CD4-positive, alpha-beta T cell treated with Interleukin-12 subunit alpha and Interleukin-12 subunit beta, for 1 hour (primary cell): ENCODE results near the gene SYNDIG1.

ENCODE experiments used
- DNase-seq: peaks from one replicate; pipeline ENCODE4 v3.0.0-alpha.2; 2020

SYNDIG1 gene

GRCh38 chr20:24529369-24529719 lies 59.9 kb downstream of the SYNDIG1 start:
- no peak for DNase-seq

- no peak for DNase-seq
Measured at GRCh38 chr20:24530131-24530680, 60.8 kb downstream of the SYNDIG1 start.

- DNase-seq = no peak
Measured at GRCh38 chr20:24531202-24531601, 61.8 kb downstream of the SYNDIG1 start.

- no peak for DNase-seq
Measured at GRCh38 chr20:24531631-24532419, 62.4 kb downstream of the SYNDIG1 start.

- no peak for DNase-seq
Measured at GRCh38 chr20:24533449-24533848, 64.0 kb downstream of the SYNDIG1 start.

- DNase-seq = no peak
Measured at GRCh38 chr20:24534282-24534681, 64.9 kb downstream of the SYNDIG1 start.

- no peak for DNase-seq
Measured at GRCh38 chr20:24535941-24536730, 66.7 kb downstream of the SYNDIG1 start.

- no peak for DNase-seq
Measured at GRCh38 chr20:24537210-24537609, 67.8 kb downstream of the SYNDIG1 start.

GRCh38 chr20:24542721-24543120 lies 73.3 kb downstream of the SYNDIG1 start:
- no peak for DNase-seq

GRCh38 chr20:24543168-24543567 lies 73.7 kb downstream of the SYNDIG1 start:
- no peak for DNase-seq

- DNase-seq = no peak
Measured at GRCh38 chr20:24543741-24544140, 74.3 kb downstream of the SYNDIG1 start.

GRCh38 chr20:24544371-24544770 lies 74.9 kb downstream of the SYNDIG1 start:
- no peak for DNase-seq

GRCh38 chr20:24545168-24545567 lies 75.7 kb downstream of the SYNDIG1 start:
- no peak for DNase-seq

- DNase-seq = no peak
Measured at GRCh38 chr20:24546232-24546892, 76.9 kb downstream of the SYNDIG1 start.

GRCh38 chr20:24547967-24548366 lies 78.5 kb downstream of the SYNDIG1 start:
- no peak for DNase-seq

- no peak for DNase-seq
Measured at GRCh38 chr20:24559114-24559732, 89.8 kb downstream of the SYNDIG1 start.

- DNase-seq = no peak
Measured at GRCh38 chr20:24560571-24561491, 91.4 kb downstream of the SYNDIG1 start.

GRCh38 chr20:24565835-24566351 lies 96.5 kb downstream of the SYNDIG1 start:
- no peak for DNase-seq

- DNase-seq = no peak
Measured at GRCh38 chr20:24566656-24567055, 97.2 kb downstream of the SYNDIG1 start.

- no peak for DNase-seq
Measured at GRCh38 chr20:24567508-24567907, 98.1 kb downstream of the SYNDIG1 start.

GRCh38 chr20:24568842-24569241 lies 99.4 kb downstream of the SYNDIG1 start:
- DNase-seq = no peak

- DNase-seq = no peak
Measured at GRCh38 chr20:24571159-24571558, 101.7 kb downstream of the SYNDIG1 start.
